TTC549 (cell line): ENCODE measurements around the gene CYP3A7.
"Not testable (repeated sequence)": the region's sequence is repeated elsewhere in the genome, so short reads cannot be mapped to it uniquely, and the experiment has no call there.

Experiments used
- FAIRE-seq: peaks from 2 replicates; lab custom pipeline; 2012; peaks lifted over from hg19 to GRCh38; lab: Jason Lieb, UNC

Gene CYP3A7

DNA sequence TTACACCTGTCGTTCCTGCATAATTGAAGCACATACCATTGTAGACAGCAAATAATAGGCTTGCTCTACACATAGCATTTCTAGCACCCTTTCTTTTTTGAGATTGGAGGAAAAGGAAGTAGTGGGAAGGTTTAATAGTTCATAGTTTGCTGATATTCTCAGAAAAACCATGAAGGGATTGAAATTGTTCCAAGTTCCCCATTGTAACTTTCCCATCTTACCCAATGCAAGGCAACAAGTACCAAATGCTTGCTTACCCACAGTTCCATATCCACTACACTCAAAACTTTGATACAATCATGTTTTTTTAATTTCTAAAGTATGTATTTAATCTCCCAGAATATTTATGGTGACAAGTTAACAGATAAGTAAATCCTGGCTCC, 69.0 kb downstream of the CYP3A7 start:
- no peak for FAIRE-seq

DNA sequence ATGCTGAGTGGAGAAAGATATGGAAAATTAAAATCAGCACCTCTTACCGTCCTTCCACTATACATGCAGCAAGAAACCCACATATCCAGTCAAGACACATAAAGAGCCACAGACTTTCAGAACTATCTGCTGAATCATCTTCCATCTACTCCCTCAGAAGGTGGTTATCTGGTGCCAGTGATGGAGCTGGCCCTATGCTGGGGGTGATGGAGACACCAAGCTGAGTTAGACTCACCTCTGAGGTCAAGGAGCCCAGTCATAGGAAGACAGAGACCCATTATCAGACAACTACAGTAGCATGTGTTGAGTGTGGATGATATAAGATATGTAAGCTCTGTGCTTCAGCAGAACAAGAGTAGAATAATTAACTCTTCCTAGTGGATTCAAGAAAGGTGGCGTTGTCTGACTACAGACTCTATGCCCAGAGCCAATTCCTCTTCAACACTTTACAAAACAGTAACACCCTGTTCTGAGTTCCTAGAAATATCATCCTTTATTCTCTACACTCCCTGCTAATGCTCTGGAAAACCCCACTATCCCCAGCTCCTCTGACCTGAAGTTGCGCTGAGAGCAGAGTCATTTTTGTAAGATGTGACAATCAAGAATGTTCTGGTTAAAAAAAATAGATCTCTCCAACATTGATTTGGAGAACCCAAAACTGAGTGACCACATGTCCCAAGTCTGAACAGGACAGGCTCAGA, 69.5 kb downstream of the CYP3A7 start:
- FAIRE-seq = no peak

- not testable (repeated sequence) for FAIRE-seq
Measured at GRCh38 chr7:99657879-99658278, 77.1 kb downstream of the CYP3A7 start.
